C4-2B (cell line): Measurements from ENCODE around the gene C1orf232.

Experiments
- H3K27ac ChIP-seq: fragments of 450-650 bp; 2 replicates; pipeline ENCODE4 v1.5.1; 2017
- ZFX ChIP-seq: fragments of 450-650 bp; IDR thresholded peaks from 2 replicates; pipeline ENCODE4 v1.6.1; 2017
- TF ChIP-seq, protein P1 (sequence below): fragments of 450-650 bp; conservative IDR thresholded peaks from 2 replicates; pipeline ENCODE4 v1.5.1; 2017; ENCODE audit warnings: mild to moderate bottlenecking

Gene C1orf232

DNA sequence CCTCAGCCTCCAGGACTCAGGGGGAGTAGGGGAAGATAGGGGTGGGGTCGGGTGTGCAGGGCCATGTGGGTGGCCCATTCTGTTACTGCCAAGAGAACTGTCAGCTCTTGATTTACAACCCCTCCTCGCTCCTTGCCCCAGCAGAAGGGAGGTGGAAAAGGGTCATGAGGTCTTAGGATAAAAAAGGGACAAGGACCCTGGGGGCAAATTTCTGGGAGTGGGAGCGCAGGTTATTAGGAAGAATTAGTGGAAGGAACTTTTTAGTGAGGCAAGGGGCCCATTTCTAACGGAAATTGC lies 9.1 kb downstream of the C1orf232 start:
- TF ChIP-seq, protein P1, sequence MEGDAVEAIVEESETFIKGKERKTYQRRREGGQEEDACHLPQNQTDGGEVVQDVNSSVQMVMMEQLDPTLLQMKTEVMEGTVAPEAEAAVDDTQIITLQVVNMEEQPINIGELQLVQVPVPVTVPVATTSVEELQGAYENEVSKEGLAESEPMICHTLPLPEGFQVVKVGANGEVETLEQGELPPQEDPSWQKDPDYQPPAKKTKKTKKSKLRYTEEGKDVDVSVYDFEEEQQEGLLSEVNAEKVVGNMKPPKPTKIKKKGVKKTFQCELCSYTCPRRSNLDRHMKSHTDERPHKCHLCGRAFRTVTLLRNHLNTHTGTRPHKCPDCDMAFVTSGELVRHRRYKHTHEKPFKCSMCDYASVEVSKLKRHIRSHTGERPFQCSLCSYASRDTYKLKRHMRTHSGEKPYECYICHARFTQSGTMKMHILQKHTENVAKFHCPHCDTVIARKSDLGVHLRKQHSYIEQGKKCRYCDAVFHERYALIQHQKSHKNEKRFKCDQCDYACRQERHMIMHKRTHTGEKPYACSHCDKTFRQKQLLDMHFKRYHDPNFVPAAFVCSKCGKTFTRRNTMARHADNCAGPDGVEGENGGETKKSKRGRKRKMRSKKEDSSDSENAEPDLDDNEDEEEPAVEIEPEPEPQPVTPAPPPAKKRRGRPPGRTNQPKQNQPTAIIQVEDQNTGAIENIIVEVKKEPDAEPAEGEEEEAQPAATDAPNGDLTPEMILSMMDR = no peak
- TF ChIP-seq ZFX = no peak
- no peak overlapping the region for H3K27ac ChIP-seq

- H3K27ac ChIP-seq = no peak within 1 kb of the TSS
- TF ChIP-seq ZFX = no peak
- TF ChIP-seq, protein P1 = no peak
Observed at GRCh38 chr1:26158908-26159742, 9.6 kb downstream of the C1orf232 start, which contains the start of gene FAM110D. Gene FAM110D (plus strand): TSS chr1:26159079. CDS start chr1:26161292, 2,213 bp downstream.

GRCh38 chr1:26158271-26158907 lies 10.4 kb downstream of the C1orf232 start:
- H3K27ac ChIP-seq = no peak overlapping the region
- TF ChIP-seq ZFX = no peak
- TF ChIP-seq, protein P1 = no peak

- no peak overlapping the region for H3K27ac ChIP-seq
Observed at GRCh38 chr1:26156285-26157038, 12.3 kb downstream of the C1orf232 start.

GRCh38 chr1:26155370-26156284 lies 13.1 kb downstream of the C1orf232 start:
- no peak for TF ChIP-seq ZFX
- TF ChIP-seq, protein P1 = no peak
- no peak overlapping the region for H3K27ac ChIP-seq

More at GRCh38 chr1:26156285-26157038, 12.3 kb downstream of the C1orf232 start:
- no peak for TF ChIP-seq ZFX
- TF ChIP-seq, protein P1 = no peak

DNA sequence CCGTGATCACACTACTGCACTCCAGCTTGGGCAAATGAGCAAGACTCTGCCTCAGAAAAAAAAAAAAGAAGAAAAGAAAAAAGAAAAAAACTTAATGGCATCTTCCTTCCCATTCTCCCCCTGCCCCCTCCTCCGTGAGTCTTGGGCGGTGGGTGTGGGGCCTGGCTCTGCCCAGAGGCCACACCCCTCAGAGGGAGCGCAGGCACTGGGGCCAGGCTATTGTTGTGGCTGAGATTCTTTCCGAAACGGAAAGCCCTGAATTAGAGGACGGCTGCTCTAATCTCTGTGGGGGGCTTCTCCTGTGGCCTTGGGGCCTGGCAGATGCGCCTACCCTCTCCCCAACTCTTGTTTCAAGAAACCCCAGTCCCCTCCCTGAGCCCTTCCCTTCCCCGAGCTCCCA lies 14.0 kb downstream of the C1orf232 start:
- H3K27ac ChIP-seq = no peak overlapping the region
- TF ChIP-seq, protein P1 = no peak
- TF ChIP-seq ZFX = no peak
